ENCODE measurements around the gene MRPS2.

DNA sequence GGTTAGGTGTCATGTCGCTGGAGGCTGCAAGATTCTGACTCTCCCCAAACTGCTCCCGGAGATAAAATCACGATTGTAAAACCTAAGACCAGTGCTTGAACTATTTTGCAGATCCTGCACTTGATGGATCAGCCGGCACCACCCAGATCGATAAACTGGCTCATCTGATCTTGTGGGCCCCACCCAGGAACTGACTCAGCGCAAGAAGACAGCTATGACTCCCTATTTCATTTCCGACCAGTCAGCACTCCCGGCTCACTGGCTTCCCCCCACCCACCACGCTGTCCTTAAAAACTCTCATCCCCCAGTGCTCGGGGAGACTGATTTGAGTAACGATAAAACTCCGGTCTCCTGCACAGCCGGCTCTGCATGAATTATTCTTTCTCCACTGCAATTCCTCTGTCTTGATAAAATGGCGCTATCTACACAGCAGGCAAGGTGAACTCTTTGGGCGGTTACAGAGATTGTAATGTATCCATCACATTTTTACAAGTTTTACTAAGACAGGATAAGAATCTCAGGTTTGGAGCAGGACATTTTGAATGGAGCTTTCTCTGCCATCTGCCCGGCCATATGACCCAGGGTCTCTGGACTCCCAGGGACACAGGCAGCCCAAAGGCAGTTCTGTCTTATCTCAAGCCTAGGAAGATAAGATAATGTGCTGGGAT lies 31.5 kb upstream of the MRPS2 start:
- TF ChIP-seq, protein P1, sequence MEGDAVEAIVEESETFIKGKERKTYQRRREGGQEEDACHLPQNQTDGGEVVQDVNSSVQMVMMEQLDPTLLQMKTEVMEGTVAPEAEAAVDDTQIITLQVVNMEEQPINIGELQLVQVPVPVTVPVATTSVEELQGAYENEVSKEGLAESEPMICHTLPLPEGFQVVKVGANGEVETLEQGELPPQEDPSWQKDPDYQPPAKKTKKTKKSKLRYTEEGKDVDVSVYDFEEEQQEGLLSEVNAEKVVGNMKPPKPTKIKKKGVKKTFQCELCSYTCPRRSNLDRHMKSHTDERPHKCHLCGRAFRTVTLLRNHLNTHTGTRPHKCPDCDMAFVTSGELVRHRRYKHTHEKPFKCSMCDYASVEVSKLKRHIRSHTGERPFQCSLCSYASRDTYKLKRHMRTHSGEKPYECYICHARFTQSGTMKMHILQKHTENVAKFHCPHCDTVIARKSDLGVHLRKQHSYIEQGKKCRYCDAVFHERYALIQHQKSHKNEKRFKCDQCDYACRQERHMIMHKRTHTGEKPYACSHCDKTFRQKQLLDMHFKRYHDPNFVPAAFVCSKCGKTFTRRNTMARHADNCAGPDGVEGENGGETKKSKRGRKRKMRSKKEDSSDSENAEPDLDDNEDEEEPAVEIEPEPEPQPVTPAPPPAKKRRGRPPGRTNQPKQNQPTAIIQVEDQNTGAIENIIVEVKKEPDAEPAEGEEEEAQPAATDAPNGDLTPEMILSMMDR (IDR thresholded peaks at IDR 0.05): no peak
- TF ChIP-seq ZFX (IDR thresholded peaks at IDR 0.05; ENCODE audit: borderline replicate concordance): no peak
